ENCODE data around the gene TEX53.

- no peak for TF ChIP-seq POLR2A (IDR thresholded peaks at IDR 0.05)
- no peak for TF ChIP-seq POLR2AphosphoS5 (IDR thresholded peaks at IDR 0.05)
These were observed 1.3 kb downstream of the TEX53 start for GRCh38 chr9:114656301-114656700.
